HG03354 (cell line): ENCODE data around the gene PSME3IP1.

Source experiments
- ATAC-seq: cut with Tn5 transposase; IDR thresholded peaks from one replicate; pipeline ENCODE4 v1.9.1; 2021; ENCODE audit warnings: mild to moderate bottlenecking; ENCODE audit not compliant: unreplicated experiment, poor library complexity, severe bottlenecking

The PSME3IP1 gene

GRCh38 chr16:57175896-57176295 is 9.9 kb downstream of the PSME3IP1 start:
- no peak for ATAC-seq

GRCh38 chr16:57172721-57173290 is 13.0 kb downstream of the PSME3IP1 start:
- no peak for ATAC-seq

DNA sequence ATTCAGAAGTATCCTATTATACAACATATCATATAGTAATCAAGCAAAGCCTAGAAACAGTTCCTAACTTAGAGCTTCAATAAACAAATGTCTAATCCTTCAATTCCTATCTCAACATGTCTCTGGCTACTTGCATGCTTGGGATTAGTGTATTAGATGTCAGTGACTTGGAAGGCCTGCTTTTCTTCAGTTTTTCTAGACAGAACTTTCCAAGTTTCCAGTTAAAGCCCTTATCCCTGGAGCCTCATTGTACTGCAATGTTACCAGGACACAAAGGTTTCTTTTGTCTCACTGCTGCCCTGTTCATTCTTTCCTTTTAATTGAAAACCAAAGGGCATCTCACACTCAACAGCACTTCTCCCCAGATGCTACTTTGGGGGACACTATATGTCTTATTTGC is 16.5 kb downstream of the PSME3IP1 start:
- no peak for ATAC-seq

DNA sequence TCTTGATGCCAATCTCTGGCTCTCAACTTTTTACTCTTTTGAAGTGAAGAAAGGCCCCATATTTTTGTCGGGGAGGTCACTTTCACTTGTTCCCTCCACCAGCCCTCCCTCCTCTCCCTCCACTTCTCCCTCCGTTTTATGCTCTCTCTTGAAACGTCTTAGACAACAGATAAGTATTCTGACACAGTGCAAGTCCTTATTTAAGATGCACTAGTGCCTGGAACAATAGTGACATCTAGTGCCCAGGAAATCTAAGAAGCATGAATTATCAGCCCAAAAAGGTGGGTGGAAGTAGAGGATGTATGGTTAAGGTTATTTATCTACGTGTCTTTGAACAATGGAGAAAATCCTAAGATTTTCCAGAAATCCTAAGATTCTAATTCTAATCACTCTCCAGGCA is 17.9 kb downstream of the PSME3IP1 start:
- no peak for ATAC-seq

DNA sequence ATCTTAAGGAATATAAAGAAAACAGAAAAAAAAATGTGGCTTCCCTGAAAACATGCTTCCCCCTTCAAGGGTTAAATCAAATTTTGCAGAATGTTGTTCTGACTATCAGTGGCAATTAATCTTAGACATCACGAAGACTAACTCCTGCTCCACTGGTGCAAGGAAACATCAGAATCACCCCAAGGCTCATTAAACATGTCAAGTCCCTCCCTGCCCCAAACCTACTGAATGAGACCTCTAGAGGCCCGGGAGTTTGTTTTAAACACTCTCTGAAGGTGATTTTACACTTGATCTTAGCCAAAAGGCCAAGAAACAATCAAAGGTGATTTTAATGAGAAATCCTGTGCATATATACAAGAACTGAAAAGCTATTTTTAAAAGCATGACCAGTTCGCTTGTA is 18.3 kb downstream of the PSME3IP1 start:
- no peak for ATAC-seq

DNA sequence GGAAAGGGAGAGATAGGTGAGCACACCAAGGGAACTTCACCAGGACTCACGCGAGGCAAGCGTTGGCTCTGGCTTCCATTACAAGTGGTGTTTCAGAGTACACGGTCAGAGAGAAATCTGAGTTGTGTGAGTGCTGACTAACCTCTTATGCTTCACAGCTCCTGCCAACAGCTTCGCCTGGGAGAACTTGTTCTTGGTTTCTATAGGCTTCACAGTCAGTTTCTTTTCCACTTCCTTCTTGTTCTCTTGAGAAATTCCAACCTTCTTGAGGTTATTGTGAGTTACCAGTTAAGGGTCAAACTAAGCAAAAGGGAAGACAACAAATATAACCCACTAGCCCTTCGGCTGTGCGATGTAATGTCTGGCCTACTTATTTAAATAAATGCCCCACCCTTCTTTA is 18.9 kb downstream of the PSME3IP1 start:
- no peak for ATAC-seq

DNA sequence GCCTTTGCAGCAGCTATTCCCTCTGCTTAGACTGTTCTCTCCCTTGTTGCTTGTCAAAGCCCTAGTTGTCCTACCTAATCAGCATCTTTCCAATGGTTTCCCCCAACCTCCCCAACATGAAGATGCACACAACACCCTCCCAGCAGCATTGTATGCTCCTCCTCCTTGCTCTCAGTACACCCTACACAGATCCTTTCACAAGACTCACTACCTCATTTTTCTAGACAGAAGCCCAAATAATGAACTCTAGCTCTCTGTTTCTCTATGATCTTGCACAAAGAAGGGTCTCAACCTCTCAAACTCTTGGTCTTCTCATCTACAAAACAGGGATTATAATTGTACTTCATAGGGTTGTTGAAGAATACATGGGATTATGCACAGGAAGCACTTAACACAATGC is 19.4 kb downstream of the PSME3IP1 start:
- ATAC-seq: no peak

DNA sequence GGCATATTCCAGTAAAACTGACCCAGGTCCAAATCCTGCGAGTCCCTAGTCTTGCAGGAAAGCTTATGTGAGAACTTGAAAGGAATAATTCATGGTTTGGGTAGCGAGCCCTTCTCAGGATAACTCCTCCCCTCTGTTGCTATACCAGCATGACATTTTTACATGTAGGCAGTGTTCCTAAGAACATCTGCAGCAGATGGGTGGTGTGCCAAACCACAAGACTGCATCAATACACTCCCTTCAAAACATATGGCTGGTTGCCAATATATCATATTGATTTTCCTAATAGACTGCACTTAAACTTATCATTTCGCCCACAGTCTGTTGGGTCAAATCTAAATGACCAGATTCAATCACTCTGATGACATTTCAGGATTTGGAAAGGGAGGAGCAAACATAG is 19.9 kb downstream of the PSME3IP1 start:
- ATAC-seq: no peak

DNA sequence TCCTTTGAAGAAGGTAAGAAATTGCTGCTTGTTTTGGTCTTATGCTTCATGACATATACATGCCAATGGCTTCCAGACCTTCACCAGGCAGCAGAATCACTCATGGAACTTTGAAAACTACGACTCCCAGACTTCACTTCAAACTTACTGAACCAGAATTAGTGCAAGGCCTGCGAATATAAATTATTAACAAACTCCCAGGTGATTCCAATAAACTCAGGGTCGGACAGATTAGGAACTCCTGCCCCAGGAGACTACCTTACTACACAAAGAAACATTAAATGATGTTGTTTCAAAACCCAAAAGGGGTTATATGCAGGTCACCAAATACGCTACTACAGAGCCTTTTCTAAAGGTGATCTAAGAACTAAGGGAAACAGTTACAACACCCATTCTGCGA is 20.4 kb downstream of the PSME3IP1 start:
- no peak for ATAC-seq

- ATAC-seq: no peak
Measured at GRCh38 chr16:57163842-57164241, 22.0 kb downstream of the PSME3IP1 start.

DNA sequence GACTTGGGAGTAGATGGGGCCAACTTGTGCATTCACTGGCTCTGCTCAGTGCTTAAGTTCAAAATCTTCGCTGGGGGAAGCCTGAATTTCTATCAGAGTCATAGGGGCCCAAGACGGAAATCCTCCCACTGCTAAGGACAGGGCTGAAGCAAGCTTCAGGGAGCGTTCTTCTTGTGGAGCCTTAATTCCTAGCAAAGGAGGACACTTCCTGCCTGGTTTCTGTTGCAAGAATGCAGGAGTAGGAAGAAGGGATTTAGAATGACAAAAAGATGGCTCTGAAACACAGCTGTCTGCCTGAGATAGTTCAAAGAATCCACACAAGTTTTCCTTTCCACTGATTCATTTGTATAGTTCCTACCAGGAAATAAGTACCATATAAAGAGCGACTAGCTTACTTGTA is 26.4 kb downstream of the PSME3IP1 start:
- no peak for ATAC-seq

GRCh38 chr16:57157533-57157932 is 28.3 kb downstream of the PSME3IP1 start:
- no peak for ATAC-seq

- ATAC-seq: no peak
Measured at GRCh38 chr16:57156351-57156703, 29.5 kb downstream of the PSME3IP1 start.

GRCh38 chr16:57155702-57156350 is 30.0 kb downstream of the PSME3IP1 start:
- no peak for ATAC-seq

GRCh38 chr16:57153841-57154240 is 32.0 kb downstream of the PSME3IP1 start:
- no peak for ATAC-seq

DNA sequence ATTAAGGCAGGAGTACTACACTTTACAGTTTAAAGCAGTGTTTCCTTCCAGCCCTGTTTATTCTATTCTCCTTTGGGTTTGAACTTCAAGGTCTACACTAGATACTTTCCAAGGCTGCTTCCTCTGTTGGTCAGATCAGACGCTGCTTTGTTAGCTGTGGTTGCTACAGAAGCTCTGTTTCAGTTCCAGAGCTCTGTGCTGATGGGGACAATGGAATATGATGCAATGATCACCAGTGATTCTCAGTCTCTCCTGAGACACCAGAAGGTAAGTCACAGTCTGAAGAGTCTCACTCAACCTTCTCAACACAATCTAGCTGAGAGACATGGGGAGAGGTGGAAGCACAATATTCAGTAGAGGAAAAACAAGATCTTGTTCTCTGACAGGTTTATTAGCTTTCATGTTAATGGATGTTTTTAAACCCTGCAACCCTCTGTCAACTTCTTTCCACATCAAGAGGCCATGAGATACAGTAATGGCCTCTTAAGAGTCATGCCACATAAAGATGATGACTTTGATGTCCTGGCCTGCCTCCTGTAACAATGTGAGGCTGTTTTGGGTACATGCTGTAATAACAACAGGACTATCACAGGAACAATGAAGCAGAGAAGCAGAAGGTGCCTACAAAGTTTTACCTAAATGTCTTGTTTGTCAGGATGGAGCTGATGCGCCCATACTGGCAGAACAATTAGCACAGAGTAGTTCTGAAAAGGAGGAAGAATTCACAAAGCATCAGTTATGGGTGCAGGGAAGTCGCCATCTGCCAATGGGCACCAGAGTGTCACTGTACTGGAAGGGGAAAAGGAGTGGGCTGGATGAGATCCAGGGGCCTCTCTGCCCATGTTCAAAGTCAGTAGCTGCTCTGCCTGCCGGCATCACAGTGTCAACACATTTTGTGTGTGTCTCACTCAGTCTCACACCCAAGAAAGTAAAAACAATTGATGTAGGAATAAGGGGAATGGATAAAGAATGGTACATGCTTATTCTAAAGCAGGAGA is 33.4 kb downstream of the PSME3IP1 start:
- ATAC-seq: no peak

GRCh38 chr16:57151369-57151768 is 34.5 kb downstream of the PSME3IP1 start:
- ATAC-seq: no peak

GRCh38 chr16:57150682-57151330 is 35.0 kb downstream of the PSME3IP1 start:
- no peak for ATAC-seq

DNA sequence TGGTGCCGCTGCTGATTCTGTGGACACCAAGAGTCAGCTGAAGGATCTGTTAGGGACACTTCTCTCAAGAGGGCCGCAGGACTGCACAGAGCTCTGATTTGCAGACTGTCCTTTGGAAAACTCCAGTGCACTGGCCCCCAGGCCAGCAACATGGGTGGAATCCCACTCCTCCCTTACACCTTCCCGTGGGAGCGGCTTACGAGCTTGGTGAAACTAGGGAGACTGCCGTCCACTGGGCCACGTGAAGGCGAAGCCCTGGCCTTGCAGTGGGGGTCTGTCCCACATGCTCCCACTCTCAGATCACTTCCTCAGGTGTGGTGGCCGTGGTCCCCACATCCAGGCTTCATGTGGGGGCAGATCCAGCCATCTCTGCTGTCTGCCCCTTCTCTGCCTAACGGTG is 36.4 kb downstream of the PSME3IP1 start:
- no peak for ATAC-seq

GRCh38 chr16:57148481-57148880 is 37.4 kb downstream of the PSME3IP1 start:
- ATAC-seq: no peak
